ENCODE results near the gene LCN15.

DNA sequence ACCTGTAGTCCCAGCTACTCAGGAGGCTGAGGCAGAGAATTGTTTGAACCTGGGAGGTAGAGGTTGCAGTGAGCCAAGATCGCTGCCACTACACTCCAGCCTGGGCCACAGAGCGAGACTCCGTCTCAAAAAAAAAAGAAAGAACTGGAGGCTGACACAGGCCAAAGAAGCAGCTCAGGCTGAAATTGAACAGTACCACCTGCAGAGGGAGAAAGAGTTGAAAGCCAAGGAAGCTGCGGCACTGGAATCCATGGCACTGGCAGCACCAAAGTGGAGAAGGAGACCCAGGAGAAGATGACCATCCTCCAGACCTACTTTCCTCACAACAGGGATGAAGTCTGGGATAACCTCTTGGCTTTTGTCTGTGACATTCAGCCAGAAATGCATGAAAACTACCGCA lies 15.5 kb upstream of the LCN15 start:
- TF ChIP-seq, protein P1, sequence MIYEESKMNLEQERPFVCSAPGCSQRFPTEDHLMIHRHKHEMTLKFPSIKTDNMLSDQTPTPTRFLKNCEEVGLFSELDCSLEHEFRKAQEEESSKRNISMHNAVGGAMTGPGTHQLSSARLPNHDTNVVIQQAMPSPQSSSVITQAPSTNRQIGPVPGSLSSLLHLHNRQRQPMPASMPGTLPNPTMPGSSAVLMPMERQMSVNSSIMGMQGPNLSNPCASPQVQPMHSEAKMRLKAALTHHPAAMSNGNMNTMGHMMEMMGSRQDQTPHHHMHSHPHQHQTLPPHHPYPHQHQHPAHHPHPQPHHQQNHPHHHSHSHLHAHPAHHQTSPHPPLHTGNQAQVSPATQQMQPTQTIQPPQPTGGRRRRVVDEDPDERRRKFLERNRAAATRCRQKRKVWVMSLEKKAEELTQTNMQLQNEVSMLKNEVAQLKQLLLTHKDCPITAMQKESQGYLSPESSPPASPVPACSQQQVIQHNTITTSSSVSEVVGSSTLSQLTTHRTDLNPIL (CRISPR knock-in tag; IDR thresholded peaks at IDR 0.05; ENCODE audit: low read depth) = no peak
- TF ChIP-seq ZFP30 (CRISPR knock-in tag; IDR thresholded peaks at IDR 0.05) (no peak), ISL1 (CRISPR knock-in tag; IDR thresholded peaks at IDR 0.05) (no peak), ZFP3 (CRISPR knock-in tag; IDR thresholded peaks at IDR 0.05) (no peak), ARNTL (CRISPR knock-in tag; IDR thresholded peaks at IDR 0.05; ENCODE audit: borderline replicate concordance, low read depth) (no peak), CSDC2 (CRISPR knock-in tag; IDR thresholded peaks at IDR 0.05) (no peak), PPARA (CRISPR knock-in tag; IDR thresholded peaks at IDR 0.05; ENCODE audit: borderline replicate concordance) (no peak), OSR1 (CRISPR knock-in tag; IDR thresholded peaks at IDR 0.05) (no peak), ESRRG (CRISPR knock-in tag; IDR thresholded peaks at IDR 0.05) (no peak), ZC3H10 (CRISPR knock-in tag; IDR thresholded peaks at IDR 0.05) (no peak), RARB (CRISPR knock-in tag; IDR thresholded peaks at IDR 0.05) (no peak)
- TF ChIP-seq, protein P2, sequence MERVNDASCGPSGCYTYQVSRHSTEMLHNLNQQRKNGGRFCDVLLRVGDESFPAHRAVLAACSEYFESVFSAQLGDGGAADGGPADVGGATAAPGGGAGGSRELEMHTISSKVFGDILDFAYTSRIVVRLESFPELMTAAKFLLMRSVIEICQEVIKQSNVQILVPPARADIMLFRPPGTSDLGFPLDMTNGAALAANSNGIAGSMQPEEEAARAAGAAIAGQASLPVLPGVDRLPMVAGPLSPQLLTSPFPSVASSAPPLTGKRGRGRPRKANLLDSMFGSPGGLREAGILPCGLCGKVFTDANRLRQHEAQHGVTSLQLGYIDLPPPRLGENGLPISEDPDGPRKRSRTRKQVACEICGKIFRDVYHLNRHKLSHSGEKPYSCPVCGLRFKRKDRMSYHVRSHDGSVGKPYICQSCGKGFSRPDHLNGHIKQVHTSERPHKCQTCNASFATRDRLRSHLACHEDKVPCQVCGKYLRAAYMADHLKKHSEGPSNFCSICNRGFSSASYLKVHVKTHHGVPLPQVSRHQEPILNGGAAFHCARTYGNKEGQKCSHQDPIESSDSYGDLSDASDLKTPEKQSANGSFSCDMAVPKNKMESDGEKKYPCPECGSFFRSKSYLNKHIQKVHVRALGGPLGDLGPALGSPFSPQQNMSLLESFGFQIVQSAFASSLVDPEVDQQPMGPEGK (CRISPR knock-in tag; IDR thresholded peaks at IDR 0.05; ENCODE audit: borderline replicate concordance) = no peak
- TF ChIP-seq, protein P3, sequence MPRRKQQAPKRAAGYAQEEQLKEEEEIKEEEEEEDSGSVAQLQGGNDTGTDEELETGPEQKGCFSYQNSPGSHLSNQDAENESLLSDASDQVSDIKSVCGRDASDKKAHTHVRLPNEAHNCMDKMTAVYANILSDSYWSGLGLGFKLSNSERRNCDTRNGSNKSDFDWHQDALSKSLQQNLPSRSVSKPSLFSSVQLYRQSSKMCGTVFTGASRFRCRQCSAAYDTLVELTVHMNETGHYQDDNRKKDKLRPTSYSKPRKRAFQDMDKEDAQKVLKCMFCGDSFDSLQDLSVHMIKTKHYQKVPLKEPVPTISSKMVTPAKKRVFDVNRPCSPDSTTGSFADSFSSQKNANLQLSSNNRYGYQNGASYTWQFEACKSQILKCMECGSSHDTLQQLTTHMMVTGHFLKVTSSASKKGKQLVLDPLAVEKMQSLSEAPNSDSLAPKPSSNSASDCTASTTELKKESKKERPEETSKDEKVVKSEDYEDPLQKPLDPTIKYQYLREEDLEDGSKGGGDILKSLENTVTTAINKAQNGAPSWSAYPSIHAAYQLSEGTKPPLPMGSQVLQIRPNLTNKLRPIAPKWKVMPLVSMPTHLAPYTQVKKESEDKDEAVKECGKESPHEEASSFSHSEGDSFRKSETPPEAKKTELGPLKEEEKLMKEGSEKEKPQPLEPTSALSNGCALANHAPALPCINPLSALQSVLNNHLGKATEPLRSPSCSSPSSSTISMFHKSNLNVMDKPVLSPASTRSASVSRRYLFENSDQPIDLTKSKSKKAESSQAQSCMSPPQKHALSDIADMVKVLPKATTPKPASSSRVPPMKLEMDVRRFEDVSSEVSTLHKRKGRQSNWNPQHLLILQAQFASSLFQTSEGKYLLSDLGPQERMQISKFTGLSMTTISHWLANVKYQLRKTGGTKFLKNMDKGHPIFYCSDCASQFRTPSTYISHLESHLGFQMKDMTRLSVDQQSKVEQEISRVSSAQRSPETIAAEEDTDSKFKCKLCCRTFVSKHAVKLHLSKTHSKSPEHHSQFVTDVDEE (CRISPR knock-in tag; IDR thresholded peaks at IDR 0.05) = no peak
- TF ChIP-seq, protein P4, sequence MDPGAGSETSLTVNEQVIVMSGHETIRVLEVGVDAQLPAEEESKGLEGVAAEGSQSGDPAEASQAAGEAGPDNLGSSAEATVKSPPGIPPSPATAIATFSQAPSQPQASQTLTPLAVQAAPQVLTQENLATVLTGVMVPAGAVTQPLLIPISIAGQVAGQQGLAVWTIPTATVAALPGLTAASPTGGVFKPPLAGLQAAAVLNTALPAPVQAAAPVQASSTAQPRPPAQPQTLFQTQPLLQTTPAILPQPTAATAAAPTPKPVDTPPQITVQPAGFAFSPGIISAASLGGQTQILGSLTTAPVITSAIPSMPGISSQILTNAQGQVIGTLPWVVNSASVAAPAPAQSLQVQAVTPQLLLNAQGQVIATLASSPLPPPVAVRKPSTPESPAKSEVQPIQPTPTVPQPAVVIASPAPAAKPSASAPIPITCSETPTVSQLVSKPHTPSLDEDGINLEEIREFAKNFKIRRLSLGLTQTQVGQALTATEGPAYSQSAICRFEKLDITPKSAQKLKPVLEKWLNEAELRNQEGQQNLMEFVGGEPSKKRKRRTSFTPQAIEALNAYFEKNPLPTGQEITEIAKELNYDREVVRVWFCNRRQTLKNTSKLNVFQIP (CRISPR knock-in tag; IDR thresholded peaks at IDR 0.05; ENCODE audit: borderline replicate concordance, low read depth) = no peak

Measured in SK-N-SH treated with all-trans-retinoic acid at 6 μM for 48 hours (cell line).